ENCODE measurements around the gene IQUB.
"Not testable (repeated sequence)": the region's sequence is repeated elsewhere in the genome, so short reads cannot be mapped to it uniquely, and the experiment has no call there.

The IQUB gene

DNA sequence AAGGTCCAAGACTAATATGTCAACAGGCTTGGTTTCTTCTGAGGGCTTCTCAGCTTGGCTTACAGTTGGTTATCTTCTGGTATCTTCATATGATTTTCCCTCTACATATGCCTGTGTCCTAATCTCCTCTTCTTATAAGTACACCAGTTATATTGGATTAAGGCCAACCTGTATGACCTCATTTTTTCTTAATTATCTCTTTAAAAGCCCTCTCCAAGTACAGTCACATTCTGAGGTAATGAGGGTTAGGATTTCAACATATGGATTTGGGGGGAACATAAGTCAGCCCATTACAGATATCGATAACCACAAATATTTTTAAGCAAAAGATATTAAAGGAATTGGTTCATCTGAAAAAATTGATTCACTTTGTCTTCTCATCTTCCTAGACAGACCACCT lies 49.2 kb downstream of the IQUB start:
- DNase-seq = no peak

DNA sequence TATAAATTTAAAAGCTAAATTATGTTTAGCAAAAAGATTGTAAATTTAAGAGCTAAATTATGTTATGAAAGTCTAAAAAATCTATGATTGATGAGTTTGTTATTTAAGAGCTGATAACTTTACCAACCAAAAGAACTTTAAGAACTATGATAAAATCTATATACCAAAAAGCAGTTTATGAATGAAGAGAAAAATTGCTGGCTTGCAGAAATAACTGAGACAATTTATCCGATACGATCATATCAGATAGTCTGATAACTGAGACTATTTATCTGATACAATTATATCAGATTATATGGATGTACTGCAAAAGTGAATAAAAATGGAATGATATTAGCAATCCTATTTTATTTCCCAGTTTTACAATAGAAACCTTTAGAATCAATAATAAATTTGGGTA lies 50.2 kb downstream of the IQUB start:
- no peak for DNase-seq

- no peak for DNase-seq
Measured at GRCh38 chr7:123480107-123480506, 54.3 kb downstream of the IQUB start.

DNA sequence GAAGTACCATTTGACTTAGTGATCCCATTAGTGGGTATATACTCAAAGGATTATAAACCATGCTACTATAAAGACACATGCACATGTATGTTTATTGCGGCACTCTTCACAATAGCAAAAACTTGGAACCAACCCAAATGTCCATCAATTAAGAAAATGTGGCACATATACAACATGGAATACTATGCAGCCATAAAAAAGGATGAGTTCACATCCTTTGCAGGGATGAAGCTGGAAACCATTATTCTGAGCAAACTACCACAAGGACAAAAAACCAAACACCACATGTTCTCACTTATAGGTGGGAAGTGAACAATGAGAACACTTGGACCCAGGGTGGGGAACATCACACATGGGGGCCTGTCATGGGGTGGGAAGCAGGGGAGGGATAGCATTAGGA lies 56.3 kb downstream of the IQUB start:
- DNase-seq = not testable (repeated sequence)

DNA sequence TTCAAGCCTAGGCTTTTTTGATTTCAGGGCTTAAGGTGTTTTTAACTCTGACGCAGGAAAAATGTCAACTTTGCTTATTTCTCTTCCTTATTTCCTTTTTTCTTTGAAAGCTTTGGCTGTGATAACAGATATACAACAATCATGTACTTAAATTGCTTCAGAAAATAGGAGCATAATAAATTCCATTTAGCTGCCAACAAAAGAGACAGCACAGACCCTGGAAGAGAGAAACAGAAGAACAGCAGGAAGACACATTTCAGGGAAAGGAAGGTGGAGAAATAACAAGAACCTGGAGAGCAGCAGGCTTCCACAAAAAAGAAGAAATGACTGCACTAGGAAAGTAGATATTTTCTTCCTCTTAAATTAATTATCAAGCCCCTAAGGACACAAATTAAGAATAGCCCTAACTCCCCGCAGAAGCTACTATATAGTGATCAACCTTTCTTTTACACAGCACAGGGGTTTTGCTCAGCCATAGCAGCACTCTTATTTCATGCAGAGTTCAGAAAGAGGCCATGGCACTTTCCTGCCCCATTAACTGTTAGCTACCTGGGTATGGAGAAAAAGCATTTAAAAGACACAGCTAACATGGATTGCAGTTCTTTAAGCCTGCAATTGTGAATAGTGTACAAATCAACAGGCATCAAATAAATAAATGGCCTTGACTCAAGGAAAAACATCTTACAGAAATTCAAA lies 61.5 kb downstream of the IQUB start:
- no peak for DNase-seq

DNA sequence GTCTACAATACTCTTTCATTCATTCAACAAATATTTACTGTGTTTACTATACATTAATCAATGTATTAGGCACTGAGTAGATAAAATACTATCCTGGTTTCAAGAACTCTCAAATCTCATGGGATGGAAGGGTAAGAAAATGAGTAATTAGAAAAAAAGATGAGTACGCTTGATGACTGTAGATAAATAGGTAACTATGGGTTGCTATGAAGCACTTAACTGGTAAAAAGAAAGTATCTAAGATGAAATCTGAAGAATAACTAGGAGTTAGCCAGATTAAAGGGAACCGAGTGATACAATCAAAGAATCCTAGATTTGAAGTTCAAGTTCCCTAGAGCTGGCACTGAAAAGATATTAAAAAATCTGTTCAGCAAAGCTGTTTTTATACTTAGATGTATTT lies 62.1 kb downstream of the IQUB start:
- DNase-seq = no peak

GRCh38 chr7:123468303-123468702 lies 66.1 kb downstream of the IQUB start:
- no peak for DNase-seq

GRCh38 chr7:123463890-123464289 lies 70.5 kb downstream of the IQUB start:
- no peak for DNase-seq

- DNase-seq = no peak
Measured at GRCh38 chr7:123460616-123461015, 73.8 kb downstream of the IQUB start.

GRCh38 chr7:123455965-123456470 lies 78.4 kb downstream of the IQUB start:
- no peak for DNase-seq

DNA sequence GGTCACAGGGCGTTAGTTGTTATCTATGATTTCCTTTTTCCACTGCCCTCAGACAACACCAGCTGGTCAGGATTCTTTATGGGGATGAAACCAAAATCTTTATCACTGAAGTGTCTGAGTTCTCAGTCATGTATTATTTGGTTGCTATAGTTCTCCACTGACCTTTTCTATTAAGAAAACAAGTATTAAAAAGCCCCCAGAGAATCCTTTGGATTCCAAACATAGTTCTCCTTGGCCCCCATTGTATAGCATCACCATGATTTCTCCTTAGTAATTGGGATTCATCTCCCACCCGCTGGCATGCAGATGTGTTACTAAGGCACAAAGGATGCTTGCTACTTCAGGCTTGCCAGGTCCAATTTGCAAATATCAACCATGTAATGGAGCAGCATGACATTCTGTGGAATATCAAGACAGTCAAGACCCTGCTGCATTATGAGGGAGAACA lies 94.3 kb downstream of the IQUB start:
- DNase-seq = no peak

- no peak for DNase-seq
Measured at GRCh38 chr7:123439191-123439590, 95.2 kb downstream of the IQUB start.

DNA sequence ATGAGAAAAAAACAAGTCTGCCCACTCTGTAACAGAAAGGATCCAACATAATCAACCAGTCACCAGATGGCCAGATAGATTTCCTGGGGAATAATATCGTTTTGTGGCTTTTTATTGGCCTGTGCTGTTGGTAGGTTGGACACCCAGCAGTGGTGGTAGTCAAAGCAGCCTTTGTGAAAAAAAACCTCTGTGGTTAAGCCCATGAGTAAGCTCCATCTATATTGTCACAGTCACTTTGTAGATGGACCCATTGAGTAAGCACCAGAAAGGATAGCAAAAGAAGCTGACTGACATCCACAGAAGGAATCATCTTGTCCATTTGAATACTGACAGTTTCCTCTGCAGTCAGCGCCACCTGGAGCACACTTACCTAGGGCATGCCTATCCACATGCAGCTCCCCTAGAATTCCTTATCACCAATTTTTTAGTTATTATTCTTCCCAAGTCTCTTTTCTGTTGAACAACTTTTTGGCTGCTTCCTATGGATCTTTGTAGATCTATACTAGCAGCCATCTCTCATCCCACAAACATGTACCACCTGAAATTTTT lies 96.9 kb downstream of the IQUB start:
- DNase-seq = no peak

DNA sequence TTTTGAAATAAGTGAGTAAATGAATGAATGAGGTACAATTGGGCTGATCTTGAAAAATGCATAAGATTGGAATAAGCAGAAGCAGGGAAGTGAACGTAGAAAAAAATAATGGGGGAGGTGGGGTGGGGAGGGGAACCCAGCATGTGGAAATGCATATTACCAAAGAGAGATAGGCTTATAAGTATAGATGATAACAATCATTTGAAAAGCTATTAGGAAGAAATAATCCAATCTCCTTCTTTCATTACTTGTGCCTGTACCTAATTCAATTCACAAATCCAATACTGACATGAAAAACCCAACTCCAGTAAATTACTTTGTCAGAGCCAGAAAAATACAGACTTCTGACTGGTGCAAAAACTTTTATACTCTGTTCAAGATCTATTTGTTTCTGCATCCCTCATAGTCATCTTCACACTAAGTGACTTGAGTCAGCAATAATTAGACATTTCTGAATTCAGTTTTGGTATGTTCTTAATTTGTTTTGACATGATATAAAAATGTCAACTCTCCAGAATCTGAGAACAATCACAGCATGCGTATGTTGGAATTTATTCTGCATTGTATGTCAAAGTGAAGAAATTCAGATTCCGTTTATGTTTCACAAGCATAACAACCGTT lies 99.2 kb downstream of the IQUB start:
- DNase-seq = no peak

DNA sequence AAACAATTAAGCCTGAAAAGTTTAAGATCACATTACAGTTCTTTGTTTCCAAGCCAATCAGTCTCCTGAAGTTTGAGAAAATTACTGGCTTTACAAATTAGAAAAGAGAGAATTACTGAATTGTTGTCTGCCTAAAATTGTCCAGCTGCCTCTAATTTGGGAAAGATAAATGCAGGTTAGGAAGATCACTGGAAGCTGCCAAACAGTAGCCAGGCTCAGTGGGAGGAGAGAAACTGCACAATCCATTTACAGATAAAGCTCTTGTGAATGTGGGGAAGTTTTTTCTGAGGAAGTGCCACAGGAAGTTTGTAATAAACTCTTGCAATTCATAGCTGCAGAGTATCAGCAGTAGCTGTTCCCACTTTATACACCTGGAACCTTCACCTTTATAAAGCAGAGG lies 100.7 kb downstream of the IQUB start:
- no peak for DNase-seq

DNA sequence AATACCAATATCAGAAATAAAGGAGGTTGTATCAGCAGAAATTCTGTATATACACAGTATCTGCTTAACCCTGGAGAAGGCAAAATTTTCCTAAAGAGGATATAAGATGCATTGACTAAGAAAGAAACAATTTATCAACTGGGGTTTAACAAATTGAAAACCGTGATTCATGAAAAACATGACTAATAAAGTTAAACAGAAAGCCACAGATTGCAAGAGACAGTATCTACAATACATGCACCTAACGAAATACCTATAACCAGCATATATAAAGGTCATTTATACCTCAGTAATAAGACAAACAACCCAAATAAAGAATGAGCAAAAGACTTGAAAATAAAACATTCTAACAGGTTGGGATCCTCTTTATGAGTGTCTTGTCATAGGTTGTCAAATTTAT lies 101.8 kb downstream of the IQUB start:
- no peak for DNase-seq

- no peak for DNase-seq
Measured at GRCh38 chr7:123431075-123431614, 103.2 kb downstream of the IQUB start.

- DNase-seq = no peak
Measured at GRCh38 chr7:123425246-123425645, 109.1 kb downstream of the IQUB start.

- DNase-seq = no peak
Measured at GRCh38 chr7:123424463-123424862, 109.9 kb downstream of the IQUB start.

- no peak for DNase-seq
Measured at GRCh38 chr7:123423622-123424021, 110.8 kb downstream of the IQUB start.

DNA sequence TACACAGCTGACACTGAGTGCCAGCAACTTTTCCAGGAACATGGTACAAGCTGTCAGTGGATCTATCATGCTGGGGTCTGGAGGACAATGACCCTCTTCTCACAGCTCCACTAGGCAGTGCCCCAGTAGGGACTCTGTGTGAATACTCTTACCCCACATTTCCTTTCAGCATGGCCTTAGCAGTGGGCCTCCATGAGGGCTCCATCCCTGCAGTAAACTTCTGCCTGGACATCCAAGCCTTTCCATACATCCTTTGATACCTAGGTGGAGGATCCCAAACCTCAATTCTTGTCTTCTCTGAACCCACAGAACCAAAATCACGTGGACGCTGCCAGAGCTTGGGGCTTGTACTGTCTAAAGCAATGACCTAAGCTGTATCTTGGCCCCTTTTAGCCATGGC lies 116.8 kb downstream of the IQUB start:
- DNase-seq = no peak

- DNase-seq = no peak
Measured at GRCh38 chr7:123415625-123416024, 118.8 kb downstream of the IQUB start.

- no peak for DNase-seq
Measured at GRCh38 chr7:123410273-123410904, 124.0 kb downstream of the IQUB start.

DNA sequence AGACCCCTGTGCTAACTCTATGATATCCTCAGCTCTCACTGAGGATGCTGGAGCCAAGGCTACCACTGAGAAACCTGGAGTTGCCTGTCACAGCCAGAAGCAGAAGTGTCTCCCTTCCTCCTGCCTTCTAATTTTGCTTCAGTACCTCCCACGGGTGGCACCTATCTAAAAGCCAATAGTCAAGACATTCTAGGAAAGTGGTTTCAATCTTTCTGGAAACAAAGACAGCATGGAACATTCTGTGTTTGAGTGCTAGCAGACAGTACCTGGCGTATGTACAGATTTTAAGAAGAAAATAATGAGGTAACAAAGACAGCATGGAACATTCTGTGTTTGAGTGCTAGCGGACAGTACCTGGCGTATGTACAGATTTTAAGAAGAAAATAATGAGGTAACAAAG lies 126.4 kb downstream of the IQUB start:
- not testable (repeated sequence) for DNase-seq
